Breast epithelium (tissue), 4 donors: Measurements from ENCODE around the gene DSN1. TPM values are rescaled to one million over a fixed set of nuclear protein-coding genes. Genes with fewer than 3 reads are reported as not detected.

Experiments used
- DNase-seq, 2 donors: peaks; one replicate each; pipeline ENCODE4 v3.0.0-alpha.2; 2019; ENCODE audit warnings: low spot score in 2 of 2
- H3K27ac ChIP-seq, 2 donors: fragments of 200-600 bp; sonication (generic) in 1 of 2; one replicate each; pipeline ENCODE4 v1.5.1; 2016 to 2019; ENCODE audit warnings: mild to moderate bottlenecking in 1 of 2
- H3K27me3 ChIP-seq, 2 donors: fragments of 200-600 bp; sonication (generic) in 1 of 2; one replicate each; pipeline versions ENCODE4 v1.5.1 to v1.6.0; 2017 to 2019; ENCODE audit warnings: control low read depth in 1 of 2, mild to moderate bottlenecking in 1 of 2
- H3K36me3 ChIP-seq: fragments of 200-600 bp; one replicate; pipeline ENCODE4 v1.5.1; 2019
- H3K4me1 ChIP-seq, 2 donors: fragments of 200-600 bp; sonication (generic); one replicate each; pipeline ENCODE4 v1.5.1; 2016 to 2019; ENCODE audit warnings: control low read depth in 1 of 2
- H3K4me3 ChIP-seq, 3 donors: fragments of 200-600 bp; sonication (generic); 1 replicate in 2 of 3; 2 replicates in 1 of 3; pipeline ENCODE4 v1.5.1; 2016 to 2019; ENCODE audit warnings: mild to moderate bottlenecking in 3 of 3, moderate library complexity in 2 of 3
- H3K9me3 ChIP-seq, 2 donors: fragments of 200-600 bp; sonication (generic) in 1 of 2; one replicate each; pipeline ENCODE4 v1.5.1; 2016 to 2019; ENCODE audit warnings: control low read depth in 1 of 2
- CTCF ChIP-seq, 3 donors: fragments of 450-650 bp; IDR thresholded peaks; one replicate each; pipeline ENCODE4 v1.5.1; 2016 to 2017; ENCODE audit warnings: antibody characterized with exemption in 3 of 3, mild to moderate bottlenecking in 3 of 3, moderate library complexity in 3 of 3
- POLR2A ChIP-seq: fragments of 450-650 bp; IDR thresholded peaks from one replicate; pipeline ENCODE4 v1.6.1; 2016; ENCODE audit warnings: antibody characterized with exemption, mild to moderate bottlenecking, moderate library complexity
- POLR2AphosphoS5 ChIP-seq, 3 donors: sonication (generic); formaldehyde crosslinking; IDR thresholded peaks; one replicate each; pipeline ENCODE4 v1.6.1; 2017; ENCODE audit warnings: antibody characterized with exemption in 3 of 3
- intact Hi-C: fragments of 100-400 bp; cut with DNase I; formaldehyde crosslinking; loops from one replicate; pipeline ENCODE4 v1.15.1; 2023; ENCODE audit warnings: low total_unique reads
- total RNA-seq, 3 donors: library from RNA; depleted of rRNA; stranded (reverse); fragments of >200 nt; gene quantifications; one replicate each; pipeline ENCODE4 v1.1.0, GENCODE V29; 2016

The DSN1 gene
- total RNA-seq, 3 donors from 2014 or later: 6.9 to 13.1 (median 11.9) TPM

GRCh38 chr20:36784116-36784515 is 10.6 kb upstream of the DSN1 start:
- intact Hi-C loops: no loop called here
- no peak for DNase-seq
- TF ChIP-seq CTCF (IDR thresholded peaks at IDR 0.05) (no peak), POLR2A (no peak), POLR2AphosphoS5 (IDR thresholded peaks at IDR 0.05) (no peak)
- Histone ChIP-seq H3K4me3 (no peak overlapping the region), H3K27me3 (no peaks in the 10 kb centered on the region), H3K9me3 (no peaks in the 10 kb centered on the region), H3K27ac (no peak overlapping the region), H3K36me3 (no peaks in the 10 kb centered on the region), H3K4me1 (no peaks in the 10 kb centered on the region)

GRCh38 chr20:36779656-36780025 is 6.1 kb upstream of the DSN1 start:
- Histone ChIP-seq H3K27ac (no peak overlapping the region), H3K9me3 (no peaks in the 10 kb centered on the region), H3K4me3 (no peak overlapping the region), H3K36me3 (no peaks in the 10 kb centered on the region), H3K27me3 (no peaks in the 10 kb centered on the region), H3K4me1 (no peaks in the 10 kb centered on the region)
- no peak for DNase-seq
- intact Hi-C loops: no loop called here
- TF ChIP-seq POLR2AphosphoS5 (IDR thresholded peaks at IDR 0.05) (no peak), POLR2A (no peak), CTCF (IDR thresholded peaks at IDR 0.05) (no peak)

- H3K36me3 ChIP-seq: no peaks in the 10 kb centered on the region
- no peaks in the 10 kb centered on the region for H3K4me1 ChIP-seq
- no peaks in the 10 kb centered on the region for H3K9me3 ChIP-seq
- no peaks in the 10 kb centered on the region for H3K27me3 ChIP-seq
- no peak overlapping the region for H3K4me3 ChIP-seq
- DNase-seq: no peak
- intact Hi-C loops: no loop called here
- H3K27ac ChIP-seq: no peak overlapping the region
- no peak for TF ChIP-seq POLR2A
- TF ChIP-seq CTCF (IDR thresholded peaks at IDR 0.05): no peak
- no peak for TF ChIP-seq POLR2AphosphoS5 (IDR thresholded peaks at IDR 0.05)
Observed at GRCh38 chr20:36778831-36779655, 5.5 kb upstream of the DSN1 start.

- Histone ChIP-seq H3K9me3 (no peaks in the 10 kb centered on the region), H3K27me3 (no peaks in the 10 kb centered on the region), H3K36me3 (no peaks in the 10 kb centered on the region), H3K27ac (no peak overlapping the region), H3K4me3 (no peak overlapping the region), H3K4me1 (no peaks in the 10 kb centered on the region)
- DNase-seq: no peak
- no peak for TF ChIP-seq POLR2A
- TF ChIP-seq POLR2AphosphoS5 (IDR thresholded peaks at IDR 0.05): no peak
- no peak for TF ChIP-seq CTCF (IDR thresholded peaks at IDR 0.05)
- intact Hi-C loops: no loop called here
Observed at GRCh38 chr20:36777576-36777975, 4.0 kb upstream of the DSN1 start.

- Histone ChIP-seq H3K9me3 (no peaks in the 10 kb centered on the region), H3K27me3 (no peaks in the 10 kb centered on the region), H3K36me3 (no peaks in the 10 kb centered on the region), H3K4me3 (no peak overlapping the region), H3K4me1 (no peaks in the 10 kb centered on the region), H3K27ac (no peak overlapping the region)
- no peak for DNase-seq
- intact Hi-C loops: no loop called here
- TF ChIP-seq CTCF (IDR thresholded peaks at IDR 0.05) (no peak), POLR2A (no peak), POLR2AphosphoS5 (IDR thresholded peaks at IDR 0.05) (no peak)
Observed at GRCh38 chr20:36777167-36777566, 3.6 kb upstream of the DSN1 start.
